Measurements from ENCODE around the gene SETD3.

DNA sequence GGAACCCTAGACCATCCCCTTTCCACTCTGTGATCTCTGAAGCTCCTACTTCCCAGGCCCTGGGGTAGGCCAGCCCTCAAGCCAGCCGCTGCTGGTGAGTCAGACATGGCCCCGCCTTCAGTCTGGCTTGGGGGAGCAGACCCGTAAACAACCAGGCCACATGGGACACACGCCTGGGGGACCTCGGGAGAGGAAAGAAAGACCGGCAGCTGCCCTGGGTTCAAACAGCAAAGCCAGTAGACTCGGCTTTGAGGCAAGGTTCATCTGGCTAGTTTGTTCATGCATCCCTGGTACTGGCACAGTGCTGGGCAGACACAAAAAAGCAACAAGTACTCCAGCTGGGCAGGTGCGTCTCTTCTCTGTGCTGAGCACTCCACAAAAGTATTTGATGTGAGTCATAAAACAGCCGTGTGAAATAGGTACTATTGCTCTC is 101.9 kb downstream of the SETD3 start:
- TF ChIP-seq EZH2 (IDR thresholded peaks at IDR 0.05; ENCODE audit: low read length, unreplicated experiment) (no peak), EZH2phosphoT487 (IDR thresholded peaks at IDR 0.05; ENCODE audit: borderline replicate concordance, low read length) (no peak)
- TF ChIP-seq, protein P1, sequence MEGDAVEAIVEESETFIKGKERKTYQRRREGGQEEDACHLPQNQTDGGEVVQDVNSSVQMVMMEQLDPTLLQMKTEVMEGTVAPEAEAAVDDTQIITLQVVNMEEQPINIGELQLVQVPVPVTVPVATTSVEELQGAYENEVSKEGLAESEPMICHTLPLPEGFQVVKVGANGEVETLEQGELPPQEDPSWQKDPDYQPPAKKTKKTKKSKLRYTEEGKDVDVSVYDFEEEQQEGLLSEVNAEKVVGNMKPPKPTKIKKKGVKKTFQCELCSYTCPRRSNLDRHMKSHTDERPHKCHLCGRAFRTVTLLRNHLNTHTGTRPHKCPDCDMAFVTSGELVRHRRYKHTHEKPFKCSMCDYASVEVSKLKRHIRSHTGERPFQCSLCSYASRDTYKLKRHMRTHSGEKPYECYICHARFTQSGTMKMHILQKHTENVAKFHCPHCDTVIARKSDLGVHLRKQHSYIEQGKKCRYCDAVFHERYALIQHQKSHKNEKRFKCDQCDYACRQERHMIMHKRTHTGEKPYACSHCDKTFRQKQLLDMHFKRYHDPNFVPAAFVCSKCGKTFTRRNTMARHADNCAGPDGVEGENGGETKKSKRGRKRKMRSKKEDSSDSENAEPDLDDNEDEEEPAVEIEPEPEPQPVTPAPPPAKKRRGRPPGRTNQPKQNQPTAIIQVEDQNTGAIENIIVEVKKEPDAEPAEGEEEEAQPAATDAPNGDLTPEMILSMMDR (conservative IDR thresholded peaks at IDR 0.05; ENCODE audit: low read depth, low read length) = no peak
